Stimulated activated CD4-positive, alpha-beta T cell treated with anti-CD3 and anti-CD28 coated beads, Interleukin-12 subunit alpha, Interleukin-12 subunit beta, amount 100 ng/mL, for 24 hours (primary cell): ENCODE measurements around the gene ART1.

Experiments
- DNase-seq, 2 experiments: peaks; one replicate each; pipeline ENCODE4 v3.0.0-alpha.2; 2020; ENCODE audit warnings: low read depth in 2 of 2

Gene ART1

DNA sequence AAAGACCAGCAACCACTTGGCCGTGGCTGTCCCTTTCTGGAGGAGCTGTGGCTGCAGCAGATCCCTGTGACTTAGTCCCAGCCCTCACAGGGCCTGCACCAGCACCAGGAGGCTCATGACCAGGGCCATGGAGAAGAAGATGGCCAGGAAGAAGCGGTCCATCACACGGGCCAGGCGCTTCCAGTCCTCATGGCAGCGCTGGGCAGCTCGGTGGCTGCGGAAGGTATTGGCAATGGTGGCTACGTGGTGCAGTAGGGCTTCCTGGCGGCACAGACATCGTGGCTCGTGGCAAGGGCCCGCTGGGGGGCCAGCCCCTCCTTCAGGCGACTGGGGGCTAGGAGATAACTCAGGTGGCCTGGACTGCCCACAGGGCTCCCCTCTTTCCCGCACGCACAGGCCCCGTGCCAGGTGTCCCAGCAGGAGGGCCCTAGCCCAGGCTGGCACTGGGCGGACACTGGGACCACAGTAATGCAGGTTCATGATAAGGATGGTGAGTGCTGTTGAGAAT is 21.1 kb downstream of the ART1 start:
- no peak for DNase-seq

- no peak for DNase-seq
These were observed 22.5 kb downstream of the ART1 start for GRCh38 chr11:3667149-3668035.

DNA sequence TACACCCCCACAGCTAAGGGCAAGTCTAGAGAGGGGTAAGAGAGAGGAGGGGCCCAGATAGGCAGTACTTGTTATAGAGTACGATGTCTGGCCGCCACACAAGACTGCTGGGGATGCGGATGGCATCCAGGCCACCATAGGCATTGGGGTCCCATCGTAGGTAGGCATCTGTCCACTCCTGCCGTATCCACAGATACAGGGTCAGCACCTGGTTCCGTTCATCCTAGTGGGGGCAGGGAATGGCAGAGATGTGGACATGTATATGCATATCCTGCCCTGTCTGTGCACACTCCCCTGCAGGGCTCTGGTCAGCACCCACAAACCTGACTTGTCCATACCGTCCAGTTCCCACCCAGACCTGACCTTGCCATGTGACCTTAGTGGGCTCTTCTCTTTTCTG is 24.2 kb downstream of the ART1 start:
- DNase-seq = no peak

- no peak for DNase-seq
These were observed 24.8 kb downstream of the ART1 start for GRCh38 chr11:3669742-3670183.

GRCh38 chr11:3671334-3672254 is 26.7 kb downstream of the ART1 start, which contains the start of gene CHRNA10:
CHRNA10 (minus strand) TSS chr11:3671384; CDS start chr11:3671312, 72 bp downstream.
- no peak for DNase-seq

- no peak for DNase-seq
These were observed 29.3 kb downstream of the ART1 start for GRCh38 chr11:3674189-3674588.

GRCh38 chr11:3675971-3676370 is 31.0 kb downstream of the ART1 start:
- DNase-seq = no peak

DNA sequence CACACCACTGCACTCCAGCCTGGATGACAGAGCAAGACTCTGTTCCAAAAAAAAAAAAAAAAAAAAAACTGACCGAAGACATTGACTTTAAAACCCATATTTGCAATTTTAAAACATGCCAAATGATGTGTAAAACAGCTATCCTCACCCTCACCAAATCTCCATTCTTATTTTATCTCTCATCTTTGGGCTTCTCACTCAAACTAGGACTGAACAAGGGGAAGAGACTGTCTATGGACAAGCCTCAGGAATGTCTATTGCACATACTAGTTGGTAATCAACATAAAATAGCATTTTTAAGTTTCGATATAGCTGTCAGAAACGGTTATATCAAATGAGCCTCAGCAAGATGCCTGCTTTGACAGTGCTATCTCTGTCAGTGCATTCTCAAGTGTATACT is 34.1 kb downstream of the ART1 start:
- no peak for DNase-seq

DNA sequence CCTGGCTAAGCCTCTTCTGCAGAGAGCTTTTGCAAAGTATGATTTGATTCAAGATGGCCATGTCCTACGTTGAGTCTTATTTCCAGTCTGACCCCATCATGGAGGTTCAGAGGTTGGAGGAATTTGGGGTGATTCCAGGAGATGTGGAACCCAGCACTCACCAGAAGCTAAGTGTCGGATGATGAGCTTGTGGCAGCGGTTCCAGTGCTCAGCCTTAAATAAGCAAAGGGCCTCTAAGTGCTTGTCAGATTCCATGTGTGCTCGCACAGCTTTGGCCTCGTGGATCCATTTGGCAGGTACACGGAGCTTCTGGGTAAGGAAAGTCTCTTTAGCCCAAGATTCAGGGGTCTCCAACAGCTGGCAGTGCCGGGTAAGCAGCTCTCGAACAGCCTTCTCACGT is 38.1 kb downstream of the ART1 start:
- DNase-seq = no peak

GRCh38 chr11:3684129-3684818 is 39.3 kb downstream of the ART1 start:
- no peak for DNase-seq

- no peak for DNase-seq
These were observed 39.9 kb downstream of the ART1 start for GRCh38 chr11:3684819-3685172.

- no peak for DNase-seq
These were observed 41.0 kb downstream of the ART1 start for GRCh38 chr11:3685923-3686322.

- DNase-seq = no peak
These were observed 41.8 kb downstream of the ART1 start for GRCh38 chr11:3686751-3687150.

DNA sequence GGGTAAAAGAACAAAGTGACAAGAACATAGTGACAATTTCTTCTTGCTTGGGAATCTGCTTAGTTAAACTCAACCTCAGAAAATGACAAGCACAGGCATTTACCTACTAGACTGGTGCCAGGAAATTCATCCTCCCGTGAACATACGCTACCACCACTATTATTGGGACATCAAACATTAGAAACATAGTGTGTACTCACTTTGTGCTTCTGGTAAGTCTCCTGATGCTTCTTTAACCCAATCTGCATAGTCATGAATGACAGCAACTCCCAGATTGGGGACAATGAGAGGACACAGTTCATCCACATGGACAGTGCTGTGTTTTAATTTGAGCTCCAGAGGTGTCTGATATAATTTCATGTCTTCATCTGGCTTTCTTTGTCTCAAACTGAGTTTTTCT is 55.5 kb downstream of the ART1 start:
- DNase-seq = no peak

DNA sequence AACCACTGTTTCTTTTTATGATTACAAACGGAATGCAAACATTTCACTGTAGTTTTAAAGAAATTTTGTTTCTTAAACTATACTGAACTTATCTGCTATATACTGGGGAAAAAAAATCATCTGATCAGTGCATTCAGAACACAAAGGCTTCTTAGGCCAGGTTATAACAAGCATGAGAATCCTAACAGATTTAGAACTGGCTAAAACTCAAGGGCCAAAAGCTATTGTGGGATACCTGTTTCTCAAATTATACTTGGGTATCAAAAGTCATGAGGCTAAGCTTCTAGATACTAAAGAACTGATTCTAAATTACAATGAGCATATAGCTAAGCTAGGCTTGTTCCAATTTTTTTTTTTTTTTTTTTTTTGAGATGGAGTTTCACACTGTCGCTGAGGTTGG is 56.0 kb downstream of the ART1 start:
- no peak for DNase-seq

DNA sequence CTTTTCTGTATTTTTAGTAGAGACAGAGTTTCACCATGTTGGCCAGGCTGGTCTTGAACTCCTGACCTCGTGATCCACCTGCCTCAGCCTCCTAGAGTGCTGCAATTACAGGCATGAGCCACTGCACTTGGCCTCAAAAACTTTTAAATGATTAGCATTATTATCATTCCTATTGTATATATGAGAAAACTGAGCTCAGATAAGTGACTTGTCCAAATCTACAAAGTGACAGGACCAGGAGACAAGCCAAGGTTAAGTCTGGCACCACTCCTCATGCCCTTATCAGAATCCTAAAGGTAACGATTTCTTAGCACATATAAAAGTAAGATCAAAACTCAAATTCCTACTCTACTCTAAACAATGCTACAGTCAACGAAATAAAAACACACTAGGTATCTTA is 58.5 kb downstream of the ART1 start:
- DNase-seq = no peak

DNA sequence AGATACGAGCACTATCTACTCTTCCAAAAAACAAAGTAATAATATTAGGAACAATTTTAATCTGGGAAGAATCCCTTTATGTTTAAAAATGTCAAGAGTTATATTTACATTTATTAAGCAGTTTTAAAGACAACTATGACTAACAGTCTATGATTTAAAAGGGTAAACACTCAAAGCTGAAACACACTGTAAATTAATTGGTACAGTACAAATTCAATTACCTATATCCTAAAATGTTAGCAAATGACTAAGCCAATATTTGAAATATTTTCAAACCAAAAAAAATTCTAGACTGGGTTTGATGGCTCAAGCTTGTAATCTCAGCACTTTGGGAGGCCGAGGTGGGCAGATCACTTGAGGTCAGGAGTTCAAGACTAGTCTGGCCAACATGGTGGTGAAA is 62.2 kb downstream of the ART1 start:
- DNase-seq = no peak

DNA sequence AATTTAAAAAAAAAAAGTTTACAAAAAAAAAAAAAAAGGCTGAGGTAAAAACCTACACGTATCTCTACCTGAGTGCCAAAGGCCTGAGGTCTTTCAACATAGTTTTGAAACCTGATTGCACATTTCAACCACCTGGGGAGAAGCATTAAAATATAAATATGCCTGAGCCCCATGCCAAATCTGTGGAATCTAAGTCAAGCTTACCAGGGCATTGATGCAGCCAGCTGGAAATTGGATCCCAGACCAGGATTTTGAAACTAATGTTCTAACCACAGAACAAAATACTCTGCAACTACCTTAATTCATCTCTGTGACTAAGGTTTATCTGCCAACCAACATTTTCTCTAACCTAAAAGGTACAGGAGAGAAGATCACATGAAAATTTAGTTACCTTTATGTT is 65.0 kb downstream of the ART1 start:
- DNase-seq = no peak

GRCh38 chr11:3710485-3711259 is 65.7 kb downstream of the ART1 start:
- DNase-seq = no peak

DNA sequence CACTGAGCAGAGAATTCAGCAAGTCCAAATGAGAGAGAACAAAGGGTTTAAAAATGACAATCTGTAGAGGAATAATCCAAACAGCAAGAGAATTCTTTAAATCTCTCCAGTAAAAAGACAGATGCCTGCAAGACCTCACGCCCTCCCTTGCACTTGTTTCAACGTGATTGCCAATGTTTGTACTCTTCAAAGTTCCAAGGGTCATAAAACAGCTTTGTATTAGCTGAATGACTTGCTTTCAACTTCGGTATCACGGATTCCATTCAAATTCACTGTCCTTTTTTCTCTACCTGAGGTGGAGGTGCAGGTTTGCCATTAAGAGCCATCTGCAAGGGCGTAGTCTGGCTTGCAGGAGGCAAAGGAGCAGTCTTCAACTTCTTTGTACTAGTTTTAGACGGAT is 67.3 kb downstream of the ART1 start:
- DNase-seq = no peak
